Fibroblast of upper back skin (primary cell): ENCODE measurements around the gene C4orf33.
"Not testable (repeated sequence)": the region's sequence is repeated elsewhere in the genome, so short reads cannot be mapped to it uniquely, and the experiment has no call there.

Experiments
- DNase-seq: peaks from one replicate; pipeline ENCODE4 v3.0.0-alpha.2; 2013

C4orf33 gene

GRCh38 chr4:129095811-129096454, at the start of gene C4orf33:
Gene C4orf33 (plus strand): TSS chr4:129096152. CDS start chr4:129102611, 6,459 bp downstream.
- peak; percentile 71 for DNase-seq

- DNase-seq, result no peak
Measured at GRCh38 chr4:129059028-129059427, 36.9 kb upstream of the C4orf33 start.

DNA sequence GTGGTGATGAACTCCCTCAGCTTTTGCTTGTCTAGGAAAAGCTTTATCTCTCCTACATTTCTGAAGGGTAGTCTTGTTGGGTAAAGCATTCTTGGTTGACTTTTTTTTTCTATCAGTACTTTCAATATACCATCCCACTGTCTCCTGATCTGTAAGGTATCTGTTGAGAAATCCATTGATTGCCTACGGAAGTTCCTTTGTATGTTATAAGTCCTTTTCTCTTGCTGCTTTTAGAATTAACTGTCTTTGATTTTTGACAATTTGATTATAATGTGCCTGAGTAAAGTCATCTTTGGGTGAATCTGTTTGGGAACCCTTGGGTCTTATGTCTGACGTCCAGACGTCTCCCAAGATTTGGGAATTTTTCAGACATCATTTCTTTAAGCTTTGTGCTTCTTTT, 33.4 kb upstream of the C4orf33 start:
- no peak for DNase-seq

GRCh38 chr4:129063640-129064039, 32.3 kb upstream of the C4orf33 start:
- no peak for DNase-seq

DNA sequence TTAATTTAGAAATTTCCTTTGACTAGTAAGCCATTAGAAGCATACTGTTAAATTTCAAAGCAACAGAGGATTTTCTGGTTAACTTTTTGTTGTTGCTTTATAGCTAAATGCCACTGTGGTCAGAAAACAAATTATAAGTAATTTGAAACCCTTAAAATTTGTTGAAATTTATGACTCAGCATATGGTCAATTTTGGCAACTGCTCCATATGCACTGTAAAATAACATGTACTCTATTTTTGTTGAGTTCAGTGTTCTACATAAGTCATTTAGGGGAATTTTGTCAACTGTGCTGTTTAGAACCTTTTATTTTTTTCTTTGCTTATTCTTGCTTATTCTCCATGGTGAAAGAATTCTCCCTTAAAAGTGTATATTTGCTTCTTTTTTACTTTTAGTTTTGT, 31.2 kb upstream of the C4orf33 start:
- DNase-seq, result peak; percentile 62

- not testable (repeated sequence) for DNase-seq
Measured at GRCh38 chr4:129069537-129069936, 26.4 kb upstream of the C4orf33 start.

GRCh38 chr4:129077326-129077725, 18.6 kb upstream of the C4orf33 start:
- DNase-seq, result no peak

DNA sequence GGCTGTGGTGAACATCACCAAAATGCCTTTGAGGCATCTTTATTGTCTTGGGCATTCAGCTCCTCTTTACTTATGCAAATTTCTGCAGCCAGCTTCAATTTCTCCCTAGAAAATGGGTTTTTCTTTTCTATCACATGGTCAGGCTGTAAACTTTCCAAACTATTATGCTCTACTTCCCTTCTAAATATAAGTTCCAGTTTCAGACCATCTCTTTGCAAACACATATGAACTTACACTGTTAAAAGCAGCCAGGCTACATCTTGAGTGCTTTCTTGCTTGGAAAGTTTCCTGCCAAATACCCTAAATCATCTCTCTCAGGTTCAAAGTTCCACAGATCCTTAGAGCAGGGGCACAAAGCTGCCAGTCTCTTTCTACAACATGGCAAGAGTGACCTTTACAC, 15.8 kb upstream of the C4orf33 start:
- no peak for DNase-seq

DNA sequence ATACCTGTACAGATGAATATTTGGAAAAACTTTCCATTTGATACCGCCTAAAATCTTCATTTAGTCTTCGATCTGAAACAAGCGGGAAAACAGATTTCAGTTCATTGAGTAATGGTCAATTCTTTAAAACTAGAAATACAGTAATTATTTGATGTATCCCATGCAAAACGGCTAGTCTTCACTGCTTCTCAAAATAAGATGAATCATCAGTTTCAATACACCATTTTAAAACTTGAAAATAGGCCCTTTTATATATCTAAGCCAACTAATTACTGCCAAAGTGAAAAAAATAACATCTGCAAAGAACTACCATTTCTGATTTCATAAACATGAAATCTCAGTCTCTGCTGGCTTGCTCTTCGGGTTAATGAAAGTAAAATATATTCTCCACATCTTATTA, 13.7 kb upstream of the C4orf33 start:
- DNase-seq, result no peak

- no peak for DNase-seq
Measured at GRCh38 chr4:129085472-129085871, 10.5 kb upstream of the C4orf33 start.

- no peak for DNase-seq
Measured at GRCh38 chr4:129087516-129087915, 8.4 kb upstream of the C4orf33 start.

- DNase-seq, result no peak
Measured at GRCh38 chr4:129092631-129093190, 3.2 kb upstream of the C4orf33 start.

DNA sequence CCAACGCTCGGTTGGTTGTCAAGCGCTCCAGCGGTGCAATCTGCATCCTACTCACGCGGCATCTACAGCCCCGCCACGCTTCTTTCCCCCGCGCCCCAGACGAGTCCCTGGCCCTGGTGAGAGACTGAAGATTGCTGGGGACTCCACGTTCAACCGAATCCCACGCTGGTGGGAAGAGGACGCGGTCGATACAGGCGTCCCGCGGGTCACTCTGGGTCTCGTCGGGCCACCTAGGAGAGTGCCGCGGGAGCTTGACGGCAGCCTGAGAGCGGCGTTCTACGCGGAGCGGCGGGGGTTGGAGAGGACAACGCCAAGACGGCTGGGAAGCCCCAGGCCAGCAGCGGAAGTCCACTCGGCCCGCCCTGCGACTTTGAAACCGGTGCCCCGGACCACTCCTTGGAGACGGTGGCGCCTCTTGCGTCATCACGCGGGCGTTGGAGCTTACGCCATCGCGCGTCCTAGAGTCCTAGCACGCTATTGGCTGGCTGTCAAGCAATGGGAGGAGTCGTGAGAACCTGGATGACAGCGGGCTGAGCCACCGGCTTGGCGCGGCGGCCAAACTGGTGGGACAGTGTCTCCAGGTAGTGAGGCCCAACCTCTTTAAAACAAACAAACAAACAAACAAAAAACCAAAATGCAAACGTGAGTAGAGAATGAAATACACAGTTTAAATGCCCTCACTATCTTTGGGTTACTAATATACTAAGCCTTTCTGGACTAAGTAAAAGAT, 2.6 kb upstream of the C4orf33 start, which contains the start of gene SCLT1:
Gene SCLT1 (minus strand): TSS at position 349 of the 730 bp plus-strand sequence. CDS start 436 bp downstream, outside the sequence.
- DNase-seq, result peak; percentile 98

DNA sequence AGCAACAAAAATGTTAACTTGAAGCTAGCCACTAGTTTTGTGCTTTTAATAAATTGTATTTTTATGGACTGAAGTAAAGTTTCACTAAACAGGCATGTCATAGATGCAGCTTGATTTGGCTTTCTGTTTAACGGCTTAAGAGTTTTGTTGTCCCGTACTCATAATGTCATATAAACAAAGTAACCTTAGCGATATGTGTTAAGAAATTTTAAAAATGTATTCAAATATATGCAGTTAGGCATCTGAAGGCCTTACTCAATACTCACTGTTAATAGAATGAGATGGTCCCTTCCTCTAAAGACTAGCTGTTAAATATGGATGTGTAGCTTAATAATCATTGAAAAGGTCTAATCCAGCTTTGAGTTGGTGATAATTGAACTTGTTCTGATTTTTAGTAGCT, 1.6 kb upstream of the C4orf33 start:
- no peak for DNase-seq

GRCh38 chr4:129098531-129099001, 2.6 kb downstream of the C4orf33 start:
- DNase-seq, result no peak

DNA sequence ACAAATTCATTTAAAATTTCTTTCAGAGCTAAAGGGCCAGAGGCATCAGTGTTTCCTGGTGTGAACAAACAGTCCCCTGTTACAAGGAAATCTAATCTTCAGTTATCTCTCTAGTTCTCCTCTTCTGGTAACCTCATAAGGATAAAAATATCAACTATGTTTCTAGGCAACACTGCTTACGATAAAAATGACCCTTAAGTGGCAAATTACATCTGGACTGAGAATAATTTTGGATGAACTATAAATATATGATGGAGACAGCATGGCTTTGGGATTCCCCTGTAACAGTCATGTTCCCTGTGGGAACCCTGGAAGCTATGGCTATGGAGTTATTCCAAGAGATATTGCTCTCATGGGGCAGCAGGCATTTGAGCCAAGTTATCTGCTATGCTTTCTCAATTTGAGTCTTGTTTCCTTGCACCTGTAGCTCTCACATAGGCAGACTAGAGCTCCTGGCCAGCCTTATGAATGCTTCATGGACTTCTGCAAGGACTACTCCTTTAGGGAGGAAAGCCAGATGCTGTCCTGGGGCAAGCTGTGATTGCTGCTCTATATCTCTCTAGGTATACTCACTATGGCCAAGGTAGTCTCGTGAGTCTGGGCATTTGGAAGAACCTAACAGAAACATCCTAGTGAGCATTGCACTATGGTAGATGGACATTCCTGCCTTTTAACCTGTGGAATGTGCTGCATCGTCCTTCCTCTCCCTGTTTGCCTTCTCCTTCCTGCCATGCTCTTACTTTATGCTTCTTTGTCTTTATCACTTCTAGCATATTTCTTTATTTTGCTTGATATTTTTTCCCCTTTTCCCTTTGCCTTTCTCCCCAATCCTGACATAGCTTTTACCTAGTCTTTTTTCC, 14.2 kb downstream of the C4orf33 start:
- no peak for DNase-seq

DNA sequence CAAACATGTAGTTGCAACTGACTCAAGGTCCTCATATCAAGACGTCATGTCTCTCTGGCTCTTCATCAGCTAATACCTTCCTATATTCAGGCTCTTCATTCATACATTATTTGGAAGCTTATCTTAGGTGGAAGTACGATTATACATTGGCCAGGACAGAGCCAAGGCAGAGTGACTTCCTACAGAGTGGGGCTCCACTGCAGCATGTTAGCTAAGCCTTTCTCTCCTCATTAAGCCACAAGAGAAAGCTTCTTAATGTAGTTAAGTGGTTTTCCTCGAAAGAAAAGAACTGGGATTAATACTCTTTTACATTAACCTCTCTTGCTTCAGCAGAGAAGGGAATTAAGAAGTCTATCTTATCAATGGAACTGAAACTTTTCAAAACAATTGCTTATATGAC, 15.0 kb downstream of the C4orf33 start:
- DNase-seq, result no peak

- no peak for DNase-seq
Measured at GRCh38 chr4:129111919-129112318, 16.0 kb downstream of the C4orf33 start.

- DNase-seq, result no peak
Measured at GRCh38 chr4:129113434-129113833, 17.5 kb downstream of the C4orf33 start.

DNA sequence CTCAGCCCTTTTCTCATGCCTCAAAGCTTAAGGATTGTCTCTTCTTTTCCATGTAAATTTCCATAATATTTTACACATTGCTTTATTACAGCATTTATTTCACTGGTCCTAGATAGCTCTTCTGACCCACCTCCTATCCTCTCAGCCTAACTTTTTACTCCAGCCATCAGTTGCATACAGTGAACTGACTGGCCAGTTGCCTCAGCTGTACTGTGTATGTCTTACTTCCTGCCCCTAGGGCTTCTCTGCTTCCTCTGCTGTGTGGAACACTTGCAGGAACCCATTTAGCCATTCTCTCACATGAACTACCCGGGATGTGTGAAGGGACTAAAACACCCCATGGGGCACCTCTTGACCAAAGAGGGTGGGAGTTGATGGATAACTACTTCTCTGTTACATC, 18.0 kb downstream of the C4orf33 start:
- DNase-seq, result no peak

GRCh38 chr4:129117705-129118104, 21.8 kb downstream of the C4orf33 start:
- DNase-seq, result no peak

GRCh38 chr4:129126614-129127013, 30.7 kb downstream of the C4orf33 start:
- not testable (repeated sequence) for DNase-seq

- DNase-seq, result no peak
Measured at GRCh38 chr4:129129143-129129542, 33.2 kb downstream of the C4orf33 start.
